Liver (tissue), 3 donors: ENCODE data around the gene EHBP1.

Source experiments
- EGR1 ChIP-seq, 2 donors: IDR thresholded peaks; 2 replicates each; pipeline ENCODE4 v1.6.1; 2016 to 2018; ENCODE audit warnings: antibody characterized with exemption in 2 of 2, low read depth in 2 of 2
- GABPA ChIP-seq, 2 donors: IDR thresholded peaks in 1 of 2; conservative IDR thresholded peaks in 1 of 2; 2 replicates each; pipeline ENCODE4 v1.6.1; 2016; ENCODE audit warnings: antibody characterized with exemption in 2 of 2, mild to moderate bottlenecking in 1 of 2, moderate library complexity in 1 of 2
- JUND ChIP-seq, 2 donors: IDR thresholded peaks; 2 replicates each; pipeline ENCODE4 v1.6.1; 2016; ENCODE audit warnings: antibody characterized with exemption in 2 of 2
- SP1 ChIP-seq: IDR thresholded peaks from 2 replicates; pipeline ENCODE4 v1.6.1; 2018; ENCODE audit warnings: antibody characterized with exemption, mild to moderate bottlenecking
- TAF1 ChIP-seq: conservative IDR thresholded peaks from 2 replicates; pipeline ENCODE4 v1.6.1; 2016; ENCODE audit warnings: antibody characterized with exemption, mild to moderate bottlenecking
- YY1 ChIP-seq: IDR thresholded peaks from 2 replicates; pipeline ENCODE4 v1.6.1; 2016; ENCODE audit warnings: antibody characterized with exemption, mild to moderate bottlenecking
- TF ChIP-seq, protein P1 (sequence below): IDR thresholded peaks from 2 replicates; pipeline ENCODE4 v1.6.1; 2016; ENCODE audit warnings: antibody characterized with exemption
- TF ChIP-seq, protein P2 (sequence below): fragments of 150-350 bp; IDR thresholded peaks from 2 replicates; pipeline ENCODE4 v1.5.1; 2017; ENCODE audit warnings: improper control_type of control experiment, low read depth, low read length; ENCODE audit not compliant: missing input control
- TF ChIP-seq, protein P3 (sequence below): IDR thresholded peaks from 2 replicates; pipeline ENCODE4 v1.6.1; 2016; ENCODE audit warnings: antibody characterized with exemption
- donor health status: healthy.
- donor health status: healthy.

DNA sequence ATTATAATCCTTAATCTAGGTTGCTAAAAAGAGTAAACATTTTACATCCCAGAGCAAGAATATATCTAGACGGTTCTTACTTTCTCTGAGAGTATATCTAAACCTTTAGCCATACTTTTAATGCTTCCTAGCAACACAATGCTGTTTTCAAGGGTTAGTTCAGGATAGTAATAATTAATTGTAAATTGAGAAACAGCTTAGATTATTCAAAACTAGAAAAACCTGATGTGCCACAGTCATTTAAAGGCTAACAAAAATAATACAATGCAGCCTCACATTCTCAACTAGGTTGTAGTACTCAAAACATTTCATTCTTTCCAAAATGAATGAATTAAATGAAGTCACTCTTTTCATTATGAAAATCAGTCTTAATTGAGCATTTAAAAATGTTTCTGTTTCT lies 241.9 kb downstream of the EHBP1 start:
- no peak for TF ChIP-seq SP1
- TF ChIP-seq, protein P1, sequence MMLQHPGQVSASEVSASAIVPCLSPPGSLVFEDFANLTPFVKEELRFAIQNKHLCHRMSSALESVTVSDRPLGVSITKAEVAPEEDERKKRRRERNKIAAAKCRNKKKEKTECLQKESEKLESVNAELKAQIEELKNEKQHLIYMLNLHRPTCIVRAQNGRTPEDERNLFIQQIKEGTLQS: no peak
- TF ChIP-seq, protein P2, sequence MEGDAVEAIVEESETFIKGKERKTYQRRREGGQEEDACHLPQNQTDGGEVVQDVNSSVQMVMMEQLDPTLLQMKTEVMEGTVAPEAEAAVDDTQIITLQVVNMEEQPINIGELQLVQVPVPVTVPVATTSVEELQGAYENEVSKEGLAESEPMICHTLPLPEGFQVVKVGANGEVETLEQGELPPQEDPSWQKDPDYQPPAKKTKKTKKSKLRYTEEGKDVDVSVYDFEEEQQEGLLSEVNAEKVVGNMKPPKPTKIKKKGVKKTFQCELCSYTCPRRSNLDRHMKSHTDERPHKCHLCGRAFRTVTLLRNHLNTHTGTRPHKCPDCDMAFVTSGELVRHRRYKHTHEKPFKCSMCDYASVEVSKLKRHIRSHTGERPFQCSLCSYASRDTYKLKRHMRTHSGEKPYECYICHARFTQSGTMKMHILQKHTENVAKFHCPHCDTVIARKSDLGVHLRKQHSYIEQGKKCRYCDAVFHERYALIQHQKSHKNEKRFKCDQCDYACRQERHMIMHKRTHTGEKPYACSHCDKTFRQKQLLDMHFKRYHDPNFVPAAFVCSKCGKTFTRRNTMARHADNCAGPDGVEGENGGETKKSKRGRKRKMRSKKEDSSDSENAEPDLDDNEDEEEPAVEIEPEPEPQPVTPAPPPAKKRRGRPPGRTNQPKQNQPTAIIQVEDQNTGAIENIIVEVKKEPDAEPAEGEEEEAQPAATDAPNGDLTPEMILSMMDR: no peak
- no peak for TF ChIP-seq YY1
- TF ChIP-seq GABPA (IDR thresholded peaks at IDR 0.05 in 1 of 2, conservative IDR thresholded peaks at IDR 0.05 in 1 of 2): no peak
- no peak for TF ChIP-seq EGR1 (IDR thresholded peaks at IDR 0.05; ENCODE audit: low read depth in 2 of 2)
- no peak for TF ChIP-seq JUND (IDR thresholded peaks at IDR 0.05)
- TF ChIP-seq TAF1: no peak
- TF ChIP-seq, protein P3, sequence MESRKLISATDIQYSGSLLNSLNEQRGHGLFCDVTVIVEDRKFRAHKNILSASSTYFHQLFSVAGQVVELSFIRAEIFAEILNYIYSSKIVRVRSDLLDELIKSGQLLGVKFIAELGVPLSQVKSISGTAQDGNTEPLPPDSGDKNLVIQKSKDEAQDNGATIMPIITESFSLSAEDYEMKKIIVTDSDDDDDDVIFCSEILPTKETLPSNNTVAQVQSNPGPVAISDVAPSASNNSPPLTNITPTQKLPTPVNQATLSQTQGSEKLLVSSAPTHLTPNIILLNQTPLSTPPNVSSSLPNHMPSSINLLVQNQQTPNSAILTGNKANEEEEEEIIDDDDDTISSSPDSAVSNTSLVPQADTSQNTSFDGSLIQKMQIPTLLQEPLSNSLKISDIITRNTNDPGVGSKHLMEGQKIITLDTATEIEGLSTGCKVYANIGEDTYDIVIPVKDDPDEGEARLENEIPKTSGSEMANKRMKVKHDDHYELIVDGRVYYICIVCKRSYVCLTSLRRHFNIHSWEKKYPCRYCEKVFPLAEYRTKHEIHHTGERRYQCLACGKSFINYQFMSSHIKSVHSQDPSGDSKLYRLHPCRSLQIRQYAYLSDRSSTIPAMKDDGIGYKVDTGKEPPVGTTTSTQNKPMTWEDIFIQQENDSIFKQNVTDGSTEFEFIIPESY: no peak
